Measurements from ENCODE around the gene WTIP. TPM values are rescaled to one million over a fixed set of nuclear protein-coding genes. Genes with fewer than 3 reads are reported as not detected.

WTIP gene
- total and polyA plus RNA-seq, 2 of the 13 experiments (the other 11 are each of a cell fraction or from before 2014, with no cell fraction given), result 15.0 to 18.1 TPM

DNA sequence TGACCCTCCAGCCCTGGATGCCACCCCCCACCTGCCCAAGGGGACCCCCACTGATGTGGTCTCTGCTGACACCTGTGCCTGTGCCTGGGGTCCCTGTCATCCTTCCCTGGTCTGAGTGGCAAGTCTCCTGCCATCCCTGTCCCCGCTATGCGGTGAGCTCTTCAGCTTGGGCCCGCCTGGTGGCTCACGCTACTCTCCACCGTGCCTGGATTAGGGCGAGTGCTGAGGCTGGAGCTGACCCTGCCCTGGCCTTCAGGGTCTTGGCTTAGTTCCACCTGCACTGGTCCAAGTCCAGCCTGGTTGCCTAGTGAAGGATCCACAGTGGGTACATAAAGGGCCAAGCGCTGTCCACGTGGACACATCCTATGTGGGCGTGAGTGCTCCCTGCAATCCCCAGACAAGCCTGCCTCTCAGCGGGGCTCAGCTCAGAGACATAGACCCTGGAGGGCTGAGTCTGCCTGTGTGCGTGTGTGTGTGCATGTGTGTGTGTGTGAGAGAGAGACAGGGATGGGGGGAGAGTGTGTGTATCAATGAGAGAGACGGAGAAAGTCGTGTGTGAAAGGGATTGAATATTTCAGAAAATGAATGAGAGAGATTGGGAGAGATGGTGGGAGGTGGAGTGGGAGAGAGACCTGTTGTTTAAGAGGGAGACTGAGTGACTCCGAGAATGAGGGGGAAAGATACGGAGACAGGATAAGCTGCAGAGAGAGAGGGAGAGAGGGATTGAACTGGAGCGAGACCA lies 22.1 kb downstream of the WTIP start (continued):
- TF ChIP-seq ZMYM3 (CRISPR knock-in tag; IDR thresholded peaks at IDR 0.05), result 0 out of 2 replicates have a peak, but pooled peaks have one; percentile 13
- TF ChIP-seq, protein P1, sequence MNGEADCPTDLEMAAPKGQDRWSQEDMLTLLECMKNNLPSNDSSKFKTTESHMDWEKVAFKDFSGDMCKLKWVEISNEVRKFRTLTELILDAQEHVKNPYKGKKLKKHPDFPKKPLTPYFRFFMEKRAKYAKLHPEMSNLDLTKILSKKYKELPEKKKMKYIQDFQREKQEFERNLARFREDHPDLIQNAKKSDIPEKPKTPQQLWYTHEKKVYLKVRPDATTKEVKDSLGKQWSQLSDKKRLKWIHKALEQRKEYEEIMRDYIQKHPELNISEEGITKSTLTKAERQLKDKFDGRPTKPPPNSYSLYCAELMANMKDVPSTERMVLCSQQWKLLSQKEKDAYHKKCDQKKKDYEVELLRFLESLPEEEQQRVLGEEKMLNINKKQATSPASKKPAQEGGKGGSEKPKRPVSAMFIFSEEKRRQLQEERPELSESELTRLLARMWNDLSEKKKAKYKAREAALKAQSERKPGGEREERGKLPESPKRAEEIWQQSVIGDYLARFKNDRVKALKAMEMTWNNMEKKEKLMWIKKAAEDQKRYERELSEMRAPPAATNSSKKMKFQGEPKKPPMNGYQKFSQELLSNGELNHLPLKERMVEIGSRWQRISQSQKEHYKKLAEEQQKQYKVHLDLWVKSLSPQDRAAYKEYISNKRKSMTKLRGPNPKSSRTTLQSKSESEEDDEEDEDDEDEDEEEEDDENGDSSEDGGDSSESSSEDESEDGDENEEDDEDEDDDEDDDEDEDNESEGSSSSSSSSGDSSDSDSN (CRISPR knock-in tag; IDR thresholded peaks at IDR 0.05), result peak; percentile 65
- TF ChIP-seq KLF12 (CRISPR knock-in tag; IDR thresholded peaks at IDR 0.05; ENCODE audit: borderline replicate concordance), result no peak
- TF ChIP-seq HOXA7 (CRISPR knock-in tag; IDR thresholded peaks at IDR 0.05), result no peak
- no peak for TF ChIP-seq NCOR1 (IDR thresholded peaks at IDR 0.05; ENCODE audit: borderline replicate concordance, low read length)
- TF ChIP-seq SMYD3 (CRISPR knock-in tag; IDR thresholded peaks at IDR 0.05), result no peak
- no peak for TF ChIP-seq XBP1 (CRISPR knock-in tag; IDR thresholded peaks at IDR 0.05)
- TF ChIP-seq RFXAP (CRISPR knock-in tag; IDR thresholded peaks at IDR 0.05; ENCODE audit: borderline replicate concordance), result no peak
- TF ChIP-seq ZNF766 (CRISPR knock-in tag; IDR thresholded peaks at IDR 0.05; ENCODE audit: borderline replicate concordance), result no peak
- no peak for TF ChIP-seq HOXA9 (CRISPR knock-in tag; IDR thresholded peaks at IDR 0.05; ENCODE audit: borderline replicate concordance)
- TF ChIP-seq ZBTB42 (CRISPR knock-in tag; IDR thresholded peaks at IDR 0.05), result no peak
- no peak for TF ChIP-seq ZNF749 (CRISPR knock-in tag; IDR thresholded peaks at IDR 0.05; ENCODE audit: borderline replicate concordance)
- no peak for TF ChIP-seq ZSCAN20 (CRISPR knock-in tag; IDR thresholded peaks at IDR 0.05; ENCODE audit: borderline replicate concordance)
- TF ChIP-seq ZNF496 (CRISPR knock-in tag; IDR thresholded peaks at IDR 0.05; ENCODE audit: insufficient replicate concordance), result no peak
- no peak for TF ChIP-seq NONO (IDR thresholded peaks at IDR 0.05)
- TF ChIP-seq NONO (CRISPR knock-in tag; conservative IDR thresholded peaks at IDR 0.05), result peak; percentile 65; the same call in 1 of the 2 replicates
- TF ChIP-seq, protein P2, sequence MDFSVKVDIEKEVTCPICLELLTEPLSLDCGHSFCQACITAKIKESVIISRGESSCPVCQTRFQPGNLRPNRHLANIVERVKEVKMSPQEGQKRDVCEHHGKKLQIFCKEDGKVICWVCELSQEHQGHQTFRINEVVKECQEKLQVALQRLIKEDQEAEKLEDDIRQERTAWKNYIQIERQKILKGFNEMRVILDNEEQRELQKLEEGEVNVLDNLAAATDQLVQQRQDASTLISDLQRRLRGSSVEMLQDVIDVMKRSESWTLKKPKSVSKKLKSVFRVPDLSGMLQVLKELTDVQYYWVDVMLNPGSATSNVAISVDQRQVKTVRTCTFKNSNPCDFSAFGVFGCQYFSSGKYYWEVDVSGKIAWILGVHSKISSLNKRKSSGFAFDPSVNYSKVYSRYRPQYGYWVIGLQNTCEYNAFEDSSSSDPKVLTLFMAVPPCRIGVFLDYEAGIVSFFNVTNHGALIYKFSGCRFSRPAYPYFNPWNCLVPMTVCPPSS (IDR thresholded peaks at IDR 0.05), result no peak
- no peak for TF ChIP-seq CENPT (CRISPR knock-in tag; IDR thresholded peaks at IDR 0.05; ENCODE audit: low read depth)
- TF ChIP-seq MAZ (IDR thresholded peaks at IDR 0.05; ENCODE audit: borderline replicate concordance, low read depth, low read length), result no peak
- 0 out of 2 replicates have a peak, but pooled peaks have one; percentile 36 for TF ChIP-seq MAZ (CRISPR knock-in tag; IDR thresholded peaks at IDR 0.05; ENCODE audit: low read depth)
- no peak for TF ChIP-seq KLF15 (CRISPR knock-in tag; IDR thresholded peaks at IDR 0.05; ENCODE audit: borderline replicate concordance)
- no peak for TF ChIP-seq MZF1 (CRISPR knock-in tag; IDR thresholded peaks at IDR 0.05; ENCODE audit: borderline replicate concordance)
- peak; percentile 43; the same call in 1 of the 2 replicates for TF ChIP-seq SAP130 (CRISPR knock-in tag; IDR thresholded peaks at IDR 0.05; ENCODE audit: low read depth)
- TF ChIP-seq PLRG1 (conservative IDR thresholded peaks at IDR 0.05), result no peak
- TF ChIP-seq ZNF614 (CRISPR knock-in tag; IDR thresholded peaks at IDR 0.05; ENCODE audit: borderline replicate concordance), result no peak
- no peak for TF ChIP-seq KDM5B (CRISPR knock-in tag; IDR thresholded peaks at IDR 0.05; ENCODE audit: borderline replicate concordance)
